Right ventricle myocardium superior (tissue), 1 donor: ENCODE data around the gene TM9SF2. TPM values are rescaled to one million over a fixed set of nuclear protein-coding genes. Genes with fewer than 3 reads are reported as not detected.

Experiments
- ATAC-seq: fragments of 200-7000 bp; cut with Tn5 transposase; one replicate; pipeline ENCODE4 v1.9.1; 2020; ENCODE audit warnings: mild to moderate bottlenecking; ENCODE audit not compliant: poor library complexity
- DNase-seq: peaks from one replicate; pipeline ENCODE4 v3.0.0-alpha.2; 2020
- intact Hi-C: fragments of 100-400 bp; cut with DNase I; formaldehyde crosslinking; loops from one replicate; pipeline ENCODE4 v1.11.2; 2022
- total RNA-seq: library from RNA; stranded (reverse); fragmentation: NEBNext Ultra II Directional; extraction: Animal tissue kit (Norgen Biotek cat#: 25700); gene quantifications from one replicate; pipeline ENCODE4 v1.2.1, GENCODE V29; 2021
- donor health status: DM: no; HTN: yes; CAD: no; lungs with severe emphysema.

Gene TM9SF2
- total RNA-seq, 1 donor from 2014 or later, result 56.8 TPM

- DNase-seq (no peak), ATAC-seq (no peak)
- intact Hi-C loops, result no loop called here
Observed at GRCh38 chr13:99517984-99518383, 16.7 kb downstream of the TM9SF2 start.

DNA sequence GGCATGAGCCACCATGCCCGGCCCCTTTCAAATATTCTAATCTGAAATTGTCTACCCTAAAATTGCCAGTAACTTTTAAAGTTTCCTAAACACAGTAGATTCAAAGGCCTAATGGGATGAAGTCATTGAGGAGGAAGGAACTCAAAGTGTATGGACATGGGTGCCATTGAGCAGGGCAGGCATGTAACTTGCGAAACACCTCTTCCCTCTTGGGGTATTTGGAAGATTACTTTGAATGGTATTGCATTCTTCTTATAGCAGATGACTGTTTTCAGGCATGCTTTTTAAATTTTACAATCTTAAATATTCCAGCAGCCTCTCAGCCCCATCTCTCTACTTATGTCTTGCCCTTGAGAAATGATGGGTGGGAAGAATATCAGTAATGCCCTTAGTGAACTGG lies 21.0 kb downstream of the TM9SF2 start:
- intact Hi-C loops, result no loop called here
- ATAC-seq (no peak), DNase-seq (no peak)

DNA sequence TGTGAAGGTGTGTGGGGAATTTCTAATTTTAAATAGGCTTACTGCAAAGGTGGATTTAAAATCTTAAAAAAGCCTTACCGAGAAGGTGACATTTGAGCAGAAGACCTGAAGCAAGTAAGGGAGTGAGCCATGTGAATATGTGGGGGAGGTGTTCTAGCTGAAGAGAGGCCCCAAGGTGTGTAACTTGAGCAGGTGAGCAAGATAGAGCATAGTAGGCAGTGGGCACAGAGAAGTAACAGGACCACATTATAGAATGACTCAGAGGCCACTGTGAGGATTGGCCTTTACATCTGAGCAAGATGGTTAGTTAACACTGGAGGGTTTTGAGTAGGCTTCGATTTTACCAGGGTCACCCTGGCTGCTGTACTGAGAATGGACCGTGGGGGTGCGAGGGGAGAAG lies 22.6 kb downstream of the TM9SF2 start:
- intact Hi-C loops, result no loop called here
- ATAC-seq (no peak), DNase-seq (no peak)

DNA sequence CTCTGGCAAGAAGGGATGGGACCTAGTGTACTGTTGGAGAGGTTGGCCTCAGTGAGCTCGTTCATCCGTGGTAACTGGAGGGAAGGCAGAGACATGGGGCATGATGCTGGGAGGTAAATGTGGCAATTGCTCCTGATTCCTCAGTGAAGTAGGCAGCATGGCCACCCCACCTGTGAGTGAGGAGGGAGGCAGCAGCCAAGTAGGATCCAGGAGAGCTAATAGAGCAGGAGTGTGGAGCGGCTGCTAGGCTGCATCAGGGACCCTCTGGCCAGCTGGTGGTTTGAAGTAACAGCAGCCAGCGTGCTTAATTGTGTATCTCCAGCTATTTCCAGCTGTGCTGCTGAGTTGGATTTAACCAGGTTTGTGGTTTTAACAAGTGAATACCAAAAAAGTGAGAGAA lies 24.7 kb downstream of the TM9SF2 start:
- DNase-seq, result no peak
- intact Hi-C loops, result no loop called here
- no peak for ATAC-seq

GRCh38 chr13:99526549-99526948 lies 25.3 kb downstream of the TM9SF2 start:
- ATAC-seq (no peak), DNase-seq (no peak)
- intact Hi-C loops, result no loop called here

GRCh38 chr13:99527301-99527700 lies 26.0 kb downstream of the TM9SF2 start:
- intact Hi-C loops, result no loop called here
- ATAC-seq (no peak), DNase-seq (no peak)

- DNase-seq (no peak), ATAC-seq (no peak)
- intact Hi-C loops, result no loop called here
Observed at GRCh38 chr13:99528547-99528946, 27.3 kb downstream of the TM9SF2 start.

- ATAC-seq, result no peak
- DNase-seq, result no peak
- intact Hi-C loops, result no loop called here
Observed at GRCh38 chr13:99536023-99536422, 34.8 kb downstream of the TM9SF2 start.

GRCh38 chr13:99540530-99540929 lies 39.3 kb downstream of the TM9SF2 start:
- intact Hi-C loops, result no loop called here
- ATAC-seq (no peak), DNase-seq (no peak)

DNA sequence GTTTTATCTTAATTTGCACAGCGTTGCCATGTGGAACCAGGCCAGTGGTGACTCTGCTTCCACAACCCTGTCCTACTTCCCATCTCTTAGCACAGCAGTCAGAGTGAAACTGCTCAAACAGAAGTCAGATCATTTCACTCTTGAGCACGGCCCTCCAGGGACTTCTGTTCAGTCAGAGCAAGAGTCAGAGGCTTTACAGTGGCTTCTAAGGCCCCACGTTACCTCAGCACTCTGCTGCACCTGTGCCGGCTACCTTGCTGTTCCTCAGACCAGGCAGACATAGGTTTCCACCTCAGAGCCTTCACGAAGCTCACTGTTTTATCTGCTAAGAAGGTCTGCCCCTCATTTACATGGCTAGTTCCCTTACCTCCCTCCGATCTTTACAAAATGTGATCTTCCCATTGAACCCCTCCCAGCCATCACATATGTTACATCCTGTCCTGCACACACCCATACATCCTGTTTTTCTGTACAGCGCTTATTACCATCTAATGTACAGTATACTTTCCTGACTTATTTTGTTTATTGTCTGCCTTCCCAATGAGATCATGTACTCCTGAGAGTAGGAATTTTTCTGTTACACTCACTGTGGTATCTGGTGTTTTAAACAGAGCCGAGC lies 41.6 kb downstream of the TM9SF2 start:
- intact Hi-C loops, result no loop called here
- no peak for DNase-seq
- no peak for ATAC-seq

- ATAC-seq (no peak), DNase-seq (no peak)
- intact Hi-C loops, result no loop called here
Observed at GRCh38 chr13:99545361-99545760, 44.1 kb downstream of the TM9SF2 start.

DNA sequence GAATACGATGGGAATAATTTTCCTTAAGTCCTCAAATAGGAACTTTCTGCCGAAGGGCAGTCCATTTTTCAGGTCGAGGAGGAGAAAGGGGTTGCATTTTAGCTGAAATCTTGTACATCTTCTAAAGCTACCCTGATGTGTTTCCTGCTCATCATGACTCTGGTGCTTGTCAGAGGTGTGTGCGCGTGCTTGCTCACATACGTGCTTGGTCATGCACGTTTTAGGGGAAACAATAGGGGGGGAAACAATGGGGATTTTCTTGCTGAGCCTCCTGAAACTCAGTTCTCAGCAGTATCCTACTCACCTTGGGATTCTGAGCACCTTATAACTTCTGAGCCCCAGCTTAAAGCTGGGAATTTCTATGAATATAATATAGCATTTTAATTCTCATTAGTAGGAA lies 44.7 kb downstream of the TM9SF2 start:
- DNase-seq (no peak), ATAC-seq (no peak)
- intact Hi-C loops, result no loop called here

GRCh38 chr13:99546878-99547277 lies 45.6 kb downstream of the TM9SF2 start:
- DNase-seq (no peak), ATAC-seq (no peak)
- intact Hi-C loops, result no loop called here

GRCh38 chr13:99548448-99548847 lies 47.2 kb downstream of the TM9SF2 start:
- no peak for DNase-seq
- intact Hi-C loops, result no loop called here

GRCh38 chr13:99553033-99553432 lies 51.8 kb downstream of the TM9SF2 start:
- ATAC-seq, result no peak
- no peak for DNase-seq
- intact Hi-C loops, result no loop called here

More at GRCh38 chr13:99548448-99548847, 47.2 kb downstream of the TM9SF2 start:
- no peak for ATAC-seq

DNA sequence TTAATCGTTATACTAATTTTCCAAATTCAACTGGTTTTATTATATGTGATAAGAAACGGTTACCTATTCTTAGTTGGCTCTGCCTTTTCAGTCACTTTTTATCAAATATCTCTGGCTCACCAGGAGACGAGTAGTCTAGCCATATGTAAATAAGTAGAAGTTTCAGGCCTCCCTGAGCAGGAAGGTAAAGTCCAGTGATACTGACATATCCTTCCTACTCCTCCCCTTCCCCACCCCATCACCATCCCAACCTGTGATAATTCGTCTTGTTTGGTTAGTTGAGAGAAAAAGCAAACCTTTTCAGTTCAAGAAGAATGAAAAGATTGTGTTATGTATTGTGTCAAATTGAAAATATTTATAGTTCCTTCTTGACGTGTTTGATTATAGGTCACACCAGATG lies 53.9 kb downstream of the TM9SF2 start:
- no peak for ATAC-seq
- DNase-seq, result no peak
- intact Hi-C loops, result no loop called here

DNA sequence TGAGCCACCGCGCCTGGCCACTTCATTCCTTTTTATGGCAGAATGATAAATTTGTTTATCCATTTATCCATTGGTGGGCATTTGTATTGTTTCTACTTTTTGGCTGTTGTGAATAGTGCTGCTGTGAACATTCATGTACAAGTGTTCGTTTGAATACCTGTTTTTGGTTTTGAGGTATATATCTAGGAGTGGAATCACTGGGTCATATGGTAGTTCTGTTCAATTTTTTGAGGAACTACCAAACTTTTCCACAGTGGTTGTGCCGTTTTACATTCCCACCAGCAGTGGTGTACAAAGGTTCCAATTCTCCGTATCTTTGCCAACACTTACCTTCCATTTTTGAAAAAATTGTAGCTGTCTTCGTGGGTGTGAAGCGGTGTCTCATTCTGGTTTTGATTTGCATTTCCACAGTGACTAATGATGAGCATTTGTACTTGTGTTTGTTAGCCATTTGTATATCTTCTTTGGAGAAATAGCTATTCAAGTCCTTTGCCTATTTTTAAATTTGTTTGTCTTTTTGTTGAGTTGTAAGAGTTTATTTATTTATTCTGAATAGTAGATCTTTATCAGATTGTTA lies 55.7 kb downstream of the TM9SF2 start:
- DNase-seq, result no peak
- ATAC-seq, result no peak
- intact Hi-C loops, result no loop called here

GRCh38 chr13:99558570-99559180 lies 57.4 kb downstream of the TM9SF2 start:
- no peak for ATAC-seq
- intact Hi-C loops, result no loop called here
- DNase-seq, result no peak

DNA sequence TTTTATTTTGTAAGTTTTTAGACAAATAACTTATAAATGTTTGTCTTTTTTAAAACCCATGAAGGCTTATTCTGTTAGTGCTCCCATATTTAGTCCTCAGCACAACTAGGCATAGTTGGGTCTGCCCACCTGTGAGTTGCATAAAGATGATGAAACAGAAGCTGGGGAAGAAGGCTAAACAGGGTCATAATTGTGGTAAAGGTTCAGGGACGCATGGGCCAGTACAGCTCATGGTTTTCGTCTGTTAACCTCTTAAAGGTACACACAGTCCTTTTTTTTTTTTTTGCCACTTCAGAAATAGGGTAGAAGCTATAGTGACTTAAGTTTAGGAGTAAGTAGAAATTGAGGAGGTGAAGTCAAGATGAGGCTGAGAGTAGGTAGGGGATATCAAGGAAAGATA lies 58.3 kb downstream of the TM9SF2 start:
- DNase-seq (no peak), ATAC-seq (no peak)
- intact Hi-C loops, result no loop called here

- DNase-seq (no peak), ATAC-seq (no peak)
- intact Hi-C loops, result no loop called here
Observed at GRCh38 chr13:99563404-99563803, 62.1 kb downstream of the TM9SF2 start.

DNA sequence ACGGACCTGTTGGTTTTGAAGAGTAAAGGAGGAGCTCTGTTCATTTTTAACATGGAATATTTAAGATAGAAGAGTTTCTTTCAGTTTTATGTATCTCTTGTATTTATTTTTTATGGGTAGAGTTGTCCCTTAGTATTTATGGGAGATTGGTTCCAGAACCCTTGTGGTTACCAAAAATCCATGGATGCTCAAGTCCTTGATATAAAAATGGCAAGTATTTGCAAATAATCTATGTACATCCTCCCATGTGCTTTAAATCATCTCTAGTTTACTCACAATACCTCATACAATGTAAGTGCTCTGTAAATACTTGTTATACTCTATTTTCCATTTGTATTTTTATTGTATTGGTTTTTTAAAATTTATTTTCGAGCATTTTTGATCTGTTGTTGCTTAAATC lies 63.1 kb downstream of the TM9SF2 start:
- DNase-seq (no peak), ATAC-seq (no peak)
- intact Hi-C loops, result no loop called here
